ENCODE data around the gene AFP. TPM values are rescaled to one million over a fixed set of nuclear protein-coding genes. Genes with fewer than 3 reads are reported as not detected.
A peak's percentile ranks its signal among the peaks of the same experiment; 100 is the strongest.

Gene AFP
- total and polyA plus RNA-seq, 5 donors, result not detected

DNA sequence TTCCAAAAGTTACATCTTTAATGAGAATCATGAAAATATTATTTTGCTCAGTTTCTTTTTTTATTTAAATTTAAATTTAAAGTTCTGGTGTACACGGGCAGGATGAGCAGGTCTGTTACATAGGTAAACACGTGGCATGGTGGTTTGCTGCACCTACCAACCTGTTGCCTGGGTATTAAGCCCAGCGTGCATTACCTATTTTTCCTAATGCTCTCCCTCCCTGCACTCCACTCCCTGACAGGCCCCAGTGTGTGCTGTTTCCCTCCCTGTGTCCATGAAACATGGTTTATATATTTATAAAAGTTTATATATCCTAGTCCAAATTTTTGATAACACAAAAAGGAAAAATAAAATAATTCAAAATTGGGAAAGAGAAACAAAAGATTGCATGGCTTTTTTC lies 4.0 kb downstream of the AFP start:
- 78% methylated on average over 3 of the region's 3 CpGs for WGBS
- H3K27me3 ChIP-seq (ENCODE audit: control insufficient read depth, insufficient read depth), result no peaks in the 10 kb centered on the region
- H3K27ac ChIP-seq (ENCODE audit: low read length), result no peak overlapping the region
- intact Hi-C loops (cut with DNase I), result no loop called here
- H3K9me3 ChIP-seq (ENCODE audit: control insufficient read depth, low read length), result no peaks in the 10 kb centered on the region
- ATAC-seq (no peak), DNase-seq (no peak)
- H3K4me1 ChIP-seq (ENCODE audit: control insufficient read depth, insufficient read depth, low read length), result no peaks in the 10 kb centered on the region
- H3K4me3 ChIP-seq (ENCODE audit: low read length), result no peak overlapping the region

DNA sequence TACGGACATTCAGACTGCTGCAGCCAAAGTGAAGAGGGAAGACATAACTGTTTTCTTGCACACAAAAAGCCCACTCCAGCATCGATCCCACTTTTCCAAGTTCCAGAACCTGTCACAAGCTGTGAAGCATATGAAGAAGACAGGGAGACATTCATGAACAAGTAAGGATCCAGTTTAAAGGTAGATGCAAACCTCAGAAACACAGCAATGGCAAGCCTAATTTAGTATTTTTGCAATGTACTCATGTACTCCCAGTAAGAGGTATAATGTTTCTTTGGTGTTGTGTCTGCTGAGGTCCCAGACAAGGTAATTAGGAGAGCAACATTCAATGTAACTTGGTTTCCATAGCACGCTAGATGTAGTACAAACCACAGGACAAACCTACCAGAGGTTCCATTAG lies 4.6 kb downstream of the AFP start:
- intact Hi-C loops (cut with DNase I), result no loop called here
- no peak for ATAC-seq
- 90% methylated on average over 3 of the region's 3 CpGs for WGBS
- Histone ChIP-seq H3K9me3 (ENCODE audit: control insufficient read depth, low read length) (no peaks in the 10 kb centered on the region), H3K27me3 (ENCODE audit: control insufficient read depth, insufficient read depth) (no peaks in the 10 kb centered on the region), H3K4me1 (ENCODE audit: control insufficient read depth, insufficient read depth, low read length) (no peaks in the 10 kb centered on the region), H3K4me3 (ENCODE audit: low read length) (no peak overlapping the region), H3K27ac (ENCODE audit: low read length) (no peak overlapping the region)
- no peak for DNase-seq

DNA sequence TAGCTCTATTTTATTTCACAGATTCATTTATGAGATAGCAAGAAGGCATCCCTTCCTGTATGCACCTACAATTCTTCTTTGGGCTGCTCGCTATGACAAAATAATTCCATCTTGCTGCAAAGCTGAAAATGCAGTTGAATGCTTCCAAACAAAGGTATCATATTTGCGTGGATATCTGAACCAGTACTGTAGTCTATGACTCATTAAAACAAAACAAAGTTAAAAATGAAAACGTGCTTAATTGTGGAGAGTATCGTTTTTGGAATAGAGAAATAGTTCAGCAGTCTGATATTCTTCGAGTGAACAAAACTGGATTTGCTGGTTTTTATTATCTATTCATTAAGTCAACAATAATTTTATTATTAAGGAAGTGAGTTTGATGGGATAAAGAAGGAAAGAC lies 6.3 kb downstream of the AFP start:
- DNase-seq (no peak), ATAC-seq (no peak)
- Histone ChIP-seq H3K27ac (ENCODE audit: low read length) (no peak overlapping the region), H3K27me3 (ENCODE audit: control insufficient read depth, insufficient read depth) (no peaks in the 10 kb centered on the region), H3K4me1 (ENCODE audit: control insufficient read depth, insufficient read depth, low read length) (no peaks in the 10 kb centered on the region), H3K9me3 (ENCODE audit: control insufficient read depth, low read length) (no peaks in the 10 kb centered on the region), H3K4me3 (ENCODE audit: low read length) (no peak overlapping the region)
- intact Hi-C loops (cut with DNase I), result no loop called here
- 69% methylated on average over 5 of the region's 5 CpGs for WGBS

DNA sequence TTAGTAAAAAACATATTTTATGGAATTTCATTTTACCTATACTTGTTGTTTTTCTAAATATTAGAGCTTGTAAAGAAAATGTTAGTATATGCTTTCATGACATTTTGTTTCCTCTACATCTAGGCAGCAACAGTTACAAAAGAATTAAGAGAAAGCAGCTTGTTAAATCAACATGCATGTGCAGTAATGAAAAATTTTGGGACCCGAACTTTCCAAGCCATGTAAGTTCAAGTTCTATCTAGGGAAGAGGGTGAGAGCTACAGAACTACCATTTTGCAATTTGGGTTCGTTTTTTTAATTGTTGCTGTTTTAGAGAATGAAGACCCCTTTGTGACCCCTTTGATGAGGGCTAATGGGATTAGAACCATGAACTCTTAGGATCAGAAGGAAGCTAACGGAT lies 7.2 kb downstream of the AFP start:
- H3K27ac ChIP-seq (ENCODE audit: low read length), result no peak overlapping the region
- no peaks in the 10 kb centered on the region for H3K9me3 ChIP-seq (ENCODE audit: control insufficient read depth, low read length)
- DNase-seq, result no peak
- 59% methylated on average over 3 of the region's 3 CpGs for WGBS
- no peaks in the 10 kb centered on the region for H3K4me1 ChIP-seq (ENCODE audit: control insufficient read depth, insufficient read depth, low read length)
- no peaks in the 10 kb centered on the region for H3K27me3 ChIP-seq (ENCODE audit: control insufficient read depth, insufficient read depth)
- no peak overlapping the region for H3K4me3 ChIP-seq (ENCODE audit: low read length)
- intact Hi-C loops (cut with DNase I), result no loop called here
- ATAC-seq, result no peak

DNA sequence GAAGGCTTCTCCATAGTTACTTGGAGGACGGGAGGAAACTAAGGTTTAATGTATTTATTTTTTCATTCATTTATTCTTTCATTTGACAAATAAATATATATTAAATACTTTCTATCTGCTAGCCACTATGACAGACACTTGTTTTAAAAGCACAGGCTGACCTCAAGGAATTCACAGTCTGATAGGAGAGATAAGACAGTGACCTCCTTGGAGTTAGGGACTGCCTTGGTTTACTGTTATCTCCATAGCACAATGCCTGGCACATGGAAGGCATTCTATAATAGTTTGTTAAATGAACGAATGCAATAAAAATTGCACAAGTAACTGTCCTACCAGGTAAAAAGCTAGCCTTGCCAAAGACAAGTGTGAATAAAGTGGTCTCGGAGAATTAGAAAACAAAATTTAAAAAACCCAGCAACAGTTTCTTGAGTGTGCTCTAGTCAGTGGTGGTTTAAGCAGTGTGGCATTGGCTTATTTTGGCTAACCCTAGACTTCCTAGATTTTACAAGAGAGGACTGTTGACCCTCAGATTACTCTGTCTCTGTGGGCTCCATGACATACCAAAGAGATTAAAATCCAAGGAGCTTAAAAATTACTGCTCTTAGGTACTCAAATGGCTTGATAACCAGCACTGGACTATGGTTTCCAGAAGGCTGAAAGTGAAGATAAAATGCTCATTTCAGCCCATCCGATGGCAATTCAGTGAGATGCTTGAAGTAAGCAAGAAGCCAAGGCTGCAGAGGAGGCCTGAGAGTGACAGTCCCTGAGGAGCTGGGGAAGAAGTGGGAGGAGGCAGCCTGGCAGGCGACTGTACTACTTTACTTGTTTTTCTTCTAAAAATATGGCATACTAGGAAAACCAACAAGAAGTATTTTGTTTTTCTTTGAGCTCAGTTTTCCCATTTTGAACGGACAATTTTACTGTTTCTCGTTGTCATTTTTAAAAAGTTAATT lies 9.6 kb downstream of the AFP start:
- ATAC-seq (no peak), DNase-seq (peak in 2 of 3 donors; percentile 10 to 54)
- Histone ChIP-seq H3K4me3 (ENCODE audit: low read length) (no peak overlapping the region), H3K27ac (ENCODE audit: low read length) (no peak overlapping the region), H3K4me1 (ENCODE audit: control insufficient read depth, insufficient read depth, low read length) (peaks cover 2% of the 10 kb centered on the region), H3K9me3 (ENCODE audit: control insufficient read depth, low read length) (no peaks in the 10 kb centered on the region), H3K27me3 (ENCODE audit: control insufficient read depth, insufficient read depth) (no peaks in the 10 kb centered on the region)
- intact Hi-C loops (cut with DNase I), result no loop called here
- 69% methylated on average over 7 of the region's 7 CpGs for WGBS

DNA sequence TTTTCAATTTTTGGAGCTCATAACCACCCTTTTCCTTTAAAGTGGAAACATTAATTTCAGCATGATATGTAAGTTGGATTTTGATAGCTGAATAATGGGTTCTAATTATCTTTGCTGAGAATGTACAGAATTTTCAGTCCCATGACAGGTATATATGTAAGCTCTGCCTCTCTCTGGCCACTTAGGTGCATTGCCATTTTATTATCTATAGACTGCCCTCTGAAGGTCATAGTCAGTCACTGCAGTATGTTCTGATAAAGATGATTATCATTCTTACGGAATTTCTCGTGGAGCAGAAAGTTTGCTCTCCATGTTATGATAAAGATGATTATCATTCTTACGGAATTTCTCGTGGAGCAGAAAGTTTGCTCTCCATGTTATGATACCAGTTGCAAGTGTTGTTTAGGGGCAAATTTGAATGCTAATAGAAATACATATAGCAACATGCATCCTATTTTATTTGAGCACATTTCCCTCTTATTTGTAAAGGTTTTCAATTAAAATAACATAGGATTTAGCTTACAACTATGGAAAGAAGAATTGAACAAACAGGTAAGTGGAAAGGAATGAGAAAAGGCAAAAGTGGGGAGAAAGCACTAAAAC lies 10.4 kb downstream of the AFP start:
- 16% methylated on average over 4 of the region's 4 CpGs for WGBS
- no peak for ATAC-seq
- no peaks in the 10 kb centered on the region for H3K27me3 ChIP-seq (ENCODE audit: control insufficient read depth, insufficient read depth)

DNA sequence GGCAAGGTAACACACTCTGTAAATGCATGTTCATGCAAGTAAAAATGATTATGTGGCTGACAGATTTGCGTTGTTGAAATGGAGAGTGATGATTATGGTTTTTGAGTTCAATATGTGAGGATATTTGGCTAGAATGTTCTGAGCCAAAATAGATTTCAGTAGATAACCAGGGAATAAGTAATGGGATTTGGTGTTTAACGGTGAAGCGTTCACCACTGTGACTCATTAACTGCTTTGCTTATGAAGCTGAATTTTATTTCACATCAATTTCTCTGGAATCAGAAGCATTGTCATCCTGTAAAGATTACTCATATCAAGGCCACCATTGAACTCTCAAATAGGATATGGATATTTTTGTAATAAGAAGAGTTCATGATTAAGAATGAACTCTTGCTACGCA lies 11.7 kb downstream of the AFP start:
- H3K9me3 ChIP-seq (ENCODE audit: control insufficient read depth, low read length), result no peaks in the 10 kb centered on the region
- DNase-seq (no peak), ATAC-seq (no peak)
- H3K27me3 ChIP-seq (ENCODE audit: control insufficient read depth, insufficient read depth), result no peaks in the 10 kb centered on the region
- WGBS, result 86% methylated on average over 4 of the region's 4 CpGs
- intact Hi-C loops (cut with DNase I), result no loop called here
- no peak overlapping the region for H3K27ac ChIP-seq (ENCODE audit: low read length)
- peaks cover 5% of the 10 kb centered on the region for H3K4me1 ChIP-seq (ENCODE audit: control insufficient read depth, insufficient read depth, low read length)
- H3K4me3 ChIP-seq (ENCODE audit: low read length), result no peak overlapping the region

More for the DNA sequence above, 10.4 kb downstream of the AFP start:
- intact Hi-C loops (cut with DNase I), result no loop called here
- peaks cover 3% of the 10 kb centered on the region for H3K4me1 ChIP-seq (ENCODE audit: control insufficient read depth, insufficient read depth, low read length)
- no peak for DNase-seq
- no peak overlapping the region for H3K27ac ChIP-seq (ENCODE audit: low read length)
- H3K4me3 ChIP-seq (ENCODE audit: low read length), result no peak overlapping the region
- no peaks in the 10 kb centered on the region for H3K9me3 ChIP-seq (ENCODE audit: control insufficient read depth, low read length)

DNA sequence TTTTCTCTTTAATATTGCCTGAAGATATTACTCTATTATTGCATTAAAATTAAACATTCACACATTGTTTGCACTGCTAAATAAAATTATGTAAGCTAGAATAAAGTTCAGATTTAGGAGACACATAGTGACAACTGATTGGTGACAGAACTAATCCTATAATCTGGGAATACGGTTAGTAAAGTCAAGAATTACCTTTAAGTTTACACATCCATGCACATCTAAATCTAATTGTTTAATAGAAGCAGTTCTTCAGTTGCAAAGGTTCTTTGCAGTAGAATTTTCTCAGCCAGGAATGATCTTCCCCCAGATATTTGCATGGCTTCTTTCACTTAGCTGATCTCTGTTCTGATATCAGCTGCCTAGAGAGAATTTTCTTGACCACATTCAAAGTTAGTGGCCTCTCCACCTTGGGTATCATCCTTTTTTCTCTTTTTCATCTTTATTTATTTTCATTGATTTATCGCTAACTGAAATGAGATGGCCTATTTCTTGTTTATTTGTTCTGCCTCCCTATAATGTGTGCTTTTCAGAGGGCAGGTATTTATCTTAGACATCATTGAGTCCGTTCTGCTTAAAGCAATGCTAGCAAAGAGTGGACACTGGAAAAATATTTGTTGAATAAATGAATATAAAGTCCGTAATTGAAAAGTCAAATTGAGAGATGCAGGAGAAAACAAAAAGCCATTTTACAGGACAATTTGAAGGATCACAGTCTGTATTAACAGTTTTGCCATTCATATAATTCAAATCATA lies 12.6 kb downstream of the AFP start:
- Histone ChIP-seq H3K9me3 (ENCODE audit: control insufficient read depth, low read length) (no peaks in the 10 kb centered on the region), H3K27me3 (ENCODE audit: control insufficient read depth, insufficient read depth) (no peaks in the 10 kb centered on the region), H3K4me3 (ENCODE audit: low read length) (no peak overlapping the region), H3K4me1 (ENCODE audit: control insufficient read depth, insufficient read depth, low read length) (peaks cover 5% of the 10 kb centered on the region), H3K27ac (ENCODE audit: low read length) (no peak overlapping the region)
- ATAC-seq (no peak), DNase-seq (no peak)
- 88% methylated on average over 4 of the region's 4 CpGs for WGBS
- intact Hi-C loops (cut with DNase I), result no loop called here

DNA sequence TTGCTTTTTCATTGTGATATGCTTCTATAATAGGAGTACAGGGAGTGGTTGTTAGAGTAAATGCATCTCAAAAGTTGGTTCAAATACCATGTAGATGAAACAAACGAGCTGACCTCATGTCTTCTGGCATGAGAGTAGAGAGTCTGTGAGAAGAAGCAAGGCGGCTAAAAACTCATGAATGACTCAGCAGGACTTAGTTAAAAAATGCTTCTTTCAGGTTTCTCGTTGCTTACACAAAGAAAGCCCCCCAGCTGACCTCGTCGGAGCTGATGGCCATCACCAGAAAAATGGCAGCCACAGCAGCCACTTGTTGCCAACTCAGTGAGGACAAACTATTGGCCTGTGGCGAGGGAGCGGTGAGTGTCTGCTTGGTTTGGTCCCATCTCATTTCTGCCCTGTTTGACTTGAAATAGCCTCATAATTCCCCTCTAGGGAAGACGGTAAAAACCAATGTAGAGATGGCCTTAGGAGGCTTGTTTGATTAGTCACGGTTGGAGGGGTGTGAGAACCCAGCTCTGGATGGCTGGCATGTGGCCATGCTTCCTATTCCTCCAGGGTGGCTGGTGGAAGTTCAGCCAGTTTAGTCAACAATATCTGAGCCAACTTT lies 14.5 kb downstream of the AFP start:
- intact Hi-C loops (cut with DNase I), result no loop called here
- peak; percentile 67 to 87 (median 77) for DNase-seq
- 40% methylated on average over 9 of the region's 9 CpGs for WGBS
- Histone ChIP-seq H3K9me3 (ENCODE audit: control insufficient read depth, low read length) (no peaks in the 10 kb centered on the region), H3K27ac (ENCODE audit: low read length) (no peak overlapping the region), H3K4me3 (ENCODE audit: low read length) (no peak overlapping the region), H3K27me3 (ENCODE audit: control insufficient read depth, insufficient read depth) (no peaks in the 10 kb centered on the region), H3K4me1 (ENCODE audit: control insufficient read depth, insufficient read depth, low read length) (peaks cover 5% of the 10 kb centered on the region)
- peak; percentile 75 to 80 for ATAC-seq

DNA sequence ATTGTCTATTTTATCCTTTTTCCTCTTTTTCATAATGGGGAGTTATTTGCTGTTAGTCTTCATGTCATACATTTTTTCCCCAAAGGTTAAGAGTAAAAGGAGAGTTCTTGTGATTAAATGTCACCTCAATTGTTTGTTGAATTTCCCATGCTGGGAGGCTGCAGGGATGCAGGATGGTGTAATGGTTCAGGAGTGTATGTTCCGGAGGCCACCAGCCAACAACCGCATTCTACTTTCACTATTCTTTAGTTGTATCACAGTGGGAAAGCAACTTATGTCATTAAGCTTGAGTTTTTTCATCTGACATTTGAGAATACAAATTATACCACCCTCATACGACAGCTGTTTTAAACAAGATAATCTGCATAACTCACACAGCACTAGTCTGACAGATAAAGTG lies 15.4 kb downstream of the AFP start:
- 32% methylated on average over 3 of the region's 3 CpGs for WGBS
- Histone ChIP-seq H3K27ac (ENCODE audit: low read length) (no peak overlapping the region), H3K4me3 (ENCODE audit: low read length) (no peak overlapping the region), H3K9me3 (ENCODE audit: control insufficient read depth, low read length) (no peaks in the 10 kb centered on the region), H3K27me3 (ENCODE audit: control insufficient read depth, insufficient read depth) (no peaks in the 10 kb centered on the region), H3K4me1 (ENCODE audit: control insufficient read depth, insufficient read depth, low read length) (peaks cover 5% of the 10 kb centered on the region)
- intact Hi-C loops (cut with DNase I), result no loop called here
- ATAC-seq (peak in 1 of 2 donors; percentile 45), DNase-seq (peak in 2 of 3 donors; percentile 10 to 46)

Measured in right cardiac atrium (tissue), 5 donors.